Forelimb muscle (tissue), 1 donor: ENCODE measurements around the gene TAF4. TPM values are rescaled to one million over a fixed set of nuclear protein-coding genes. Genes with fewer than 3 reads are reported as not detected.
"Not testable (repeated sequence)": the region's sequence is repeated elsewhere in the genome, so short reads cannot be mapped to it uniquely, and the experiment has no call there.

Experiments
- DNase-seq: peaks from one replicate; pipeline ENCODE4 v3.0.0-alpha.2; 2013; ENCODE audit warnings: low read depth
- polyA plus RNA-seq: library from polyadenylated mRNA; unstranded; fragments of 120-200 nt; gene quantifications from one replicate; pipeline ENCODE4 v1.2.1, GENCODE V29; 2013; ENCODE audit not compliant: insufficient read length

The TAF4 gene
- polyA plus RNA-seq, 1 donor = 13.5 TPM

- DNase-seq = not testable (repeated sequence)
These were observed 120.7 kb downstream of the TAF4 start for GRCh38 chr20:61944967-61945366.

DNA sequence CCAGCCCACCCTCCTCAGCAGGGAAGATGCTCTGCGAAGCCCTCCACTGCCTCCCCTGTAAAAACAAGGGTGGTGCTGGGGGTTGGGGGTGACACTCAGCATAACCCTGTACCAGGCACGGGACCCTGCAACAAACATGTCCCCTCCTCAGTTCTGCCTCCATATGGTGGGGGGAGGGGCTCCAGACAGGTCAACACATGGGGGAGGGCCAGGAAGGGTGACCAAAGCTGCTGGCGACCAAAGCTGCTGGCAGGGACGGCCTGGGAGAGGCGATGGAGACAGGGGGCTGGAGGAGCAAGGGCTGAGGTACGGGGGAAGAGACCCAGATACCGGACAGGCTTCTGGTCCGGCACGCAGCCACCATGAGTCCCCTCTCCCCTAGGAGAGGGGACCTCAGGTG, 123.2 kb downstream of the TAF4 start:
- DNase-seq = no peak

GRCh38 chr20:61941721-61942405, 123.8 kb downstream of the TAF4 start:
- no peak for DNase-seq

GRCh38 chr20:61940976-61941720, 124.5 kb downstream of the TAF4 start:
- no peak for DNase-seq

DNA sequence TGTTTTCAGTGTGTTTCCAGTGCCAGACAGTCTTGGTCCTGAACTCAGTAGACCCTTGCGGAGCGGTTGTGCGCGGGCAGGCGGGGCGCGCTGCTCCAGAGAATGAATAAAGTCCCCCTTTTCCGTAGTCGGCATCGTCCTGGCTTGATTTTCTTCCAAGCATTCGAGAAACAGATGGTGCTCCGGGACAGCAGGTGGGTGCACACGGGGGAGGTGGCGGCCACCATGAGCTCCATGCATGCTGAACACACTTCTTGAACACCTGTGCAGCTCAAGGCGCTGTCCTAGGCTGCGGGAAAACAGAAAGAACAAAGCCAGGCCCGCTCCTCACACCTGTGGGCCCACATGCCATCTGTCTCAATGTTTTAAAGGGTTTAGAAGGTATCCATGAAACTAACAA, 125.2 kb downstream of the TAF4 start:
- no peak for DNase-seq

DNA sequence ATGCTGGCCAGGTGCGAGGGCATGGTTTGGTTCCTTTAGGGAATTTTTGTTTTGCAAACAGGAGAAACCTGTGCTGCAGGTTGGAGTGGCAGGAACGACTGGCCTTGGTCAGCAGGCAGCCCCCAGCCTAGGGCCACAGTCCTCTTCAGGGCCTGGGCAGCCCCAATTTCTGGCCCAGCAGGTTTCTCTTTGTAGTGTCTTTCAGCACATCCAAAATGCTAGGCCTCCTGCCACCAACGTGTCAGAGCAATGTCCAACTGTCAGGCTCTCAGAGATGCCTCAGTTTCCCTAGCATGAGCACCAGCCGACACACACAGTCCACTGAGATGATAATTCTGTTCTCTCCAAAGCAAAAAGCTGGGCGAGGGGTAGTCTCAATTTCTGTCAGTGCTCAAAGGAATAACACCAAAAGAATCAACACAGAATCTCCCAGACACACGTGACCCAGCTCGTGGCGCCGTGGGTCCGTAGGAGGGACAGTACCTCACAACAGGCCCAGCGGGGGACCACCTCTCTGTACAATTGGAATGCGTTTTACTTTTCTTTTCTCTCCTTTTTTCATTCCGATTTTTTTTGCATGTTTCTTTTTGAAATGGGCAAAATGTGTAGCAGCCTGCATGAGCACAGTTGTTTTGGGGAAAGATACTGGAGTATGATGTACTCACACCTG, 125.9 kb downstream of the TAF4 start:
- no peak for DNase-seq

DNA sequence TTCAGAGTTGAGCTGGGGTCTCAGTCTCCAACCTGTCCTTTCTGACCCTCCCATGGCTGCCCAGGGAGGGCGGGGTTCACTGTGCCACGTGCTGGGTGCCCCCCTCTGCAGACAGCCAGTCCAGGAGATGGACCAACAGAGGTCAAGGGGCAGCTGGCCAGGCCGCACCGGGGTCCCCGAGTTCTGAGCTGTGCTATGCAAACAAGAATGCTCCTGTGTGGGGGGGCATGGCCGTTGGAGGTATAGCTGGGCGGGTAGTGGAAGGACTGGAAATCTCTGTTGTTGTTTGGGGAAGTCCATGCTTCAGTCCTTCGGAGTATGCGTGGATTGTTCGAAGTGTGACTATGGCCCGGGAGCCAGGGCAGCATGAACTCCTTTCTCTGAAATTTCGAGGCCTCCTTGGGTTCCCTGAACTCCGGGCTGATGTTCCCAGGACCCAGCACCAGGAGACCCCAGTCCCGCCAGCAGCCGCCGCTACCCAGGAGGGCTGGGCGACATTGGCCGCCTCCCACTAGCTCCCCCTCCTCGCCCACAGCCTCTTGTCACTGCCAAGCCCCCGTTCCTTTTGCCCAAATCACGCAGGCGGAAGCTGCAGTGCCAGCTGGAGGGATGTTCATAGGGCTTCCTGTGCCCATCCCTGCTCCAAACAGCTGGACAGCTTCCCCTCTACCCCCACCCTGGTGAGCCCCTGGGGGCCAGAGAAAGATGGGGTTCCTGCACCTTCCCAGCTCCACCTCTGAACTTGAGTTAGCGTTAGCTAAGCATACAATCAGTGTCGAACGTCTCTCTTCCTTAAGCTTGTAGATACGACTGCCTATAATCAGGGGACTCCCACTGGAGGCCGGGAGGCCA, 126.6 kb downstream of the TAF4 start:
- no peak for DNase-seq

DNA sequence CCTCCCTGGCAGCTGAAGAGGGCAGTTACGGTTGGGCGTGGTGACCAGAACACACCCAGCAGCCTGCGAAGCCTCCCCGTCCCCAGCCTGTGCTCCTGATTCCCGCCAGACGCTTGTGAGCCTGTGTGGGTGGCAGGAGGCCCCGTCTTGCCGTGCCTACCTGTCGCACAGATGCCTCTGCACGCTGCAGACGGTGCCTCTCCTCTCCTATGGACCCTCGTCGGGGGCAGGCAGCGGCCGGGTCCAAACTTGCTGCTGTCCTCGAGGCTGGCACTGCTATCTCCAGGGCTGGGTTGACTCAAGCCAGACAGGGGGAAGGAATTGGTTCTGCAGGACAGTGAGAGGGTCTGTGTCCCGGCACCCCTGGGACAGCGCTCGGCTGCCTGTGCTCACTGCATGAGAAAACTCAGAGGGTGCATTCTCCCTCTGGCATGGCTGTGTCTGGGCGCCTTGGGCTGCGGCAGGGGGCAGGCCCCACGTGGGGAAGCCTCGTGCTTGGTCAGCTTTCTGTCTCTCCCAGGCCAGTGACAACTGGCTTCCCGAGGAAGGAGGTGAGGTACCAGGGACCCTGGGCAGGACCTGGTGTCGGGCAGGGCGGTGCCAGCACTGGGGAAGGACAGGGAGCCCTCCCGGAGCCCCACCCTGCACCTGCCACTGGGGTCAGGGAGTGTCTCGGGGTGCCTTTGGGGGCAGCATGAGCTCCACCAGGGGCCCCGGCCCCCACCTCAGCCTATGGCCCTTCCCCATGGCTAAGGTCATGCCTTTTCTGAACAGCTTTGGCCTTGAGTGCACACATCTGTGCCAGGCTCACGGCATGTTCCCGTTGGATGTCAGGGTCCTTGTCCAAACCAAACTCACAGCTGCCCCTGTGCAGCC, 127.5 kb downstream of the TAF4 start:
- no peak for DNase-seq

- DNase-seq = no peak
These were observed 128.3 kb downstream of the TAF4 start for GRCh38 chr20:61937146-61937962.

- no peak for DNase-seq
These were observed 129.0 kb downstream of the TAF4 start for GRCh38 chr20:61936701-61937131.

GRCh38 chr20:61935926-61936700, 129.6 kb downstream of the TAF4 start:
- no peak for DNase-seq

DNA sequence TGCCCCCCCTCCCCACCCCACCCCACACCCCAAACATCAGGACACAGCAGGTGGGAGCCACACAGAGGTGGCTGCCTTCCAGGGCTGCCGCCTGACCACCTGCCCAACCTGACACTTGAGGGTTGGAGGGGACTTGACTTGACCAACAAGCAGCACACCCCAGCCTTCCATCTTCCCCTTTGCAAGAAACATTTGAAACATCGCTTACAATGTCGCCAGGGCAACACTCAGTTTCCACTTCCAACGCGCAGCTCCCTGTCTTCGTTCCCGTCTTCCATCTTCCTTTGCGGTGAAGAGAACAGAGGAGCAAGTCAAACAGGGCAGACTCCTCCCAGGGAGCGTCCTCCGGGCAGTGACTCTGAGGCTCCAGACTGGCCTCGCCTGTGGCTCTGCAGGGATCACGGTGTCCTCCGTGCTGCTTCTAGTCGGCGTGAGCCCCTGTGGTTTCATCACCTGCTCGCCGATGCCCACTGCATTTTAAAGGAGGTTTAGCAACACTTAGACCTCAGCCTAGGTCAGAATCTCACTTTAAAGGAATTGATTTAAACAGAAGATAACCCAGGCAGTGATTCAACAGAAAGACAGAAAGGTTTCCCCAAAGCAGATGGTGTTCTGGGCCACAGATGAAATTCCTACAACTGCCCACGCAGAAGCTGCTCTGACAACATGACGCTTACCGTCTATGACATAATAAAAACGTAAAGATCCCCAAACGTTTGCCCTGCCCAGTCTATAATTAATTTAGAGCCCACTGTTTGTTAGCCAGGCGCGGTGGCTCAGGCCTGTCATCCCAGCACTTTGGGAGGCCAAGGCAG, 130.8 kb downstream of the TAF4 start:
- DNase-seq = no peak

- DNase-seq = no peak
These were observed 131.5 kb downstream of the TAF4 start for GRCh38 chr20:61933951-61934715.

DNA sequence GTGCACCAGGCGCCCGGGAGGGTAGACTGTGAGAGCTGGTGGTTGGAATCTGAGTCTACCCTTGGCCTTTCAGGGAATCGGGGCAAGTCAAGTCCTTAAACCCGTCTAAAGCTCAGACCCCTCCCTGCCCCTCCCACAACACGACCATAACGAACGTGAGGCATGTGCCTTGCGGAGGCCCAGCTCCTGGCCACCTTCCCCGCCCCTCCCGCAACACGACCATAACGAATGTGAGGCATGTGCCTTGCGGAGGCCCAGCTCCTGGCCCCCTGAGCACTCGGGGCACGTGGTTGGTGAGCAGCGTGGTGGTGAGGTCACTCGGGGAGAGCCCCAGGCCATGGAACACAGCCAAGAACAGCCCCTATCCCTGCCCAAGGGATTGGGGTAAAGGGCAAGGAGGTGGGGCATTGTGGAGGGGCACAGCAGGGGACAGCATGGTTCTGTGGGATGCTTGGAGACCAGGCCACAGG, 132.2 kb downstream of the TAF4 start:
- DNase-seq = no peak

DNA sequence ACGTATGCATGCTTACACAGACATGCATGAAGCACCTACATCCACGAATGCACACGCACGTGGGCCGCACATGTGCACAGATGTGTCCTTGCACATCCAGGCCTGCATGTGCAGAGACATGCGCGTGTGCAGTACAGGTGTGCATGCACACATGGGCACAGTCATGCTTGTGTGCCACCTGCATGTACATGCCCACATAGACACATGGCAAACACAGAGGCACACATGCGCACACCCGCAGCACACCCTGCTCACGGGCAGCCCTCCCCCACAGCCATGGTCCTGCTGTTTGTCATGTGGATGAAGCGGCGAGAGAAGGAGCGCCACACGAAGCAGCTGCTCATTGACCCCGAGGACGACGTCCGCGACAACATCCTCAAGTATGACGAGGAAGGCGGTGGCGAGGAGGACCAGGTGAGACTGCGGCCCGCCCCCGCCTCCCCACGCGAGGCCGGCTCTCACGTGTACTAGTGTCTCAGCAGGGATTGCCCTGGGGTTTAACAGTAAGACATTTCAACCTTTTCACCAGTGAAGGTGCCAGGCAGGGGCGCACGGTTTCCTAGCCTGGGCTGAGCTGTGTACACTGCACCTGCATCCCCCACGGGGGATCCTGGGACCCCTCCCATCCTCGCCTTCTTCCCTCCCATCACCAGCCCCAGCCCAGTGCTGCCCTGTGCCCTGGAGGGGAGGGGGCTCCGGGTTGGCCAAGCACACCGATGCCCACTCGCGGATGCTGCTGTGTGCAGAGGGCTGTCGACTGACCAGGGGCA, 132.8 kb downstream of the TAF4 start:
- DNase-seq = no peak

GRCh38 chr20:61932199-61932592, 133.5 kb downstream of the TAF4 start:
- no peak for DNase-seq
